Astrocyte (in vitro differentiated cells and primary cell): ENCODE results near the gene CAND2. TPM values are rescaled to one million over a fixed set of nuclear protein-coding genes. Genes with fewer than 3 reads are reported as not detected.

Experiments used
- DNase-seq: peaks from one replicate; pipeline ENCODE4 v3.0.0-alpha.2; 2010; ENCODE audit warnings: low read depth
- FAIRE-seq: peaks from 2 replicates; lab custom pipeline; 2011; peaks lifted over from hg19 to GRCh38; lab: Jason Lieb, UNC
- H2AFZ ChIP-seq: 2 replicates; pipeline ENCODE4 v1.6.0; 2012; ENCODE audit warnings: low read depth, low read length, inconsistent platforms
- H3K27ac ChIP-seq: 2 replicates; pipeline ENCODE4 v1.5.1; 2011; ENCODE audit warnings: low read depth, low read length, inconsistent platforms
- H3K27me3 ChIP-seq: 2 replicates; pipeline ENCODE4 v1.6.0; 2011; ENCODE audit warnings: low read length, inconsistent platforms; ENCODE audit not compliant: insufficient read depth
- H3K36me3 ChIP-seq: 2 replicates; pipeline ENCODE4 v1.5.1; 2011; ENCODE audit warnings: low read length, inconsistent platforms; ENCODE audit not compliant: insufficient read depth
- H3K4me1 ChIP-seq: 2 replicates; pipeline ENCODE4 v1.5.1; 2011; ENCODE audit warnings: low read length, inconsistent platforms; ENCODE audit not compliant: insufficient read depth
- H3K4me2 ChIP-seq: 2 replicates; pipeline ENCODE4 v1.6.0; 2012; ENCODE audit warnings: low read length, inconsistent platforms
- H3K4me3 ChIP-seq: 2 replicates; pipeline ENCODE4 v1.5.1; 2011; ENCODE audit warnings: low read depth, mild to moderate bottlenecking, low read length, inconsistent platforms; ENCODE audit not compliant: insufficient read depth
- H3K79me2 ChIP-seq: 2 replicates; pipeline ENCODE4 v1.6.0; 2012; ENCODE audit warnings: mild to moderate bottlenecking, low read length, inconsistent platforms; ENCODE audit not compliant: insufficient read depth
- H3K9ac ChIP-seq: 2 replicates; pipeline ENCODE4 v1.6.0; 2012; ENCODE audit warnings: mild to moderate bottlenecking, low read length, inconsistent platforms
- H3K9me3 ChIP-seq: 2 replicates; pipeline ENCODE4 v1.5.1; 2012; ENCODE audit warnings: low read depth, mild to moderate bottlenecking, low read length, inconsistent platforms; ENCODE audit not compliant: insufficient read depth
- H4K20me1 ChIP-seq: 2 replicates; pipeline ENCODE4 v1.6.0; 2012; ENCODE audit warnings: low read length, inconsistent platforms; ENCODE audit not compliant: insufficient read depth
- H3K27ac Mint-ChIP-seq: one replicate; pipeline ENCODE4 v1.8.0; 2021; ENCODE audit warnings: mild to moderate bottlenecking, mixed read lengths; ENCODE audit not compliant: unreplicated experiment
- H3K27me3 Mint-ChIP-seq: one replicate; pipeline ENCODE4 v1.8.0; 2021; ENCODE audit warnings: low read depth, mixed read lengths; ENCODE audit not compliant: unreplicated experiment
- H3K36me3 Mint-ChIP-seq: one replicate; pipeline ENCODE4 v1.8.0; 2021; ENCODE audit warnings: low read depth, mixed read lengths; ENCODE audit not compliant: unreplicated experiment
- H3K4me1 Mint-ChIP-seq: one replicate; pipeline ENCODE4 v1.8.0; 2021; ENCODE audit warnings: low read depth, mixed read lengths; ENCODE audit not compliant: unreplicated experiment
- H3K4me3 Mint-ChIP-seq: one replicate; pipeline ENCODE4 v1.8.0; 2021; ENCODE audit warnings: mild to moderate bottlenecking, moderate library complexity, mixed read lengths; ENCODE audit not compliant: unreplicated experiment
- H3K9me3 Mint-ChIP-seq: one replicate; pipeline ENCODE4 v1.8.0; 2021; ENCODE audit warnings: mild to moderate bottlenecking, mixed read lengths; ENCODE audit not compliant: unreplicated experiment
- CTCF ChIP-seq: IDR thresholded peaks from 2 replicates; pipeline ENCODE4 v1.5.1; 2011; ENCODE audit warnings: low read depth, mild to moderate bottlenecking, inconsistent platforms, low read length, moderate library complexity; ENCODE audit not compliant: insufficient read depth
- EZH2 ChIP-seq: IDR thresholded peaks from 2 replicates; pipeline ENCODE4 v1.6.1; 2012; ENCODE audit warnings: mild to moderate bottlenecking, low read length, inconsistent platforms; ENCODE audit not compliant: insufficient read depth
- total RNA-seq: library from RNA; stranded (reverse); gene quantifications from 2 replicates; pipeline ENCODE4 v1.2.1, GENCODE V29; 2021

The CAND2 gene
- total RNA-seq, 1 donor from 2014 or later, result 4.6 TPM

DNA sequence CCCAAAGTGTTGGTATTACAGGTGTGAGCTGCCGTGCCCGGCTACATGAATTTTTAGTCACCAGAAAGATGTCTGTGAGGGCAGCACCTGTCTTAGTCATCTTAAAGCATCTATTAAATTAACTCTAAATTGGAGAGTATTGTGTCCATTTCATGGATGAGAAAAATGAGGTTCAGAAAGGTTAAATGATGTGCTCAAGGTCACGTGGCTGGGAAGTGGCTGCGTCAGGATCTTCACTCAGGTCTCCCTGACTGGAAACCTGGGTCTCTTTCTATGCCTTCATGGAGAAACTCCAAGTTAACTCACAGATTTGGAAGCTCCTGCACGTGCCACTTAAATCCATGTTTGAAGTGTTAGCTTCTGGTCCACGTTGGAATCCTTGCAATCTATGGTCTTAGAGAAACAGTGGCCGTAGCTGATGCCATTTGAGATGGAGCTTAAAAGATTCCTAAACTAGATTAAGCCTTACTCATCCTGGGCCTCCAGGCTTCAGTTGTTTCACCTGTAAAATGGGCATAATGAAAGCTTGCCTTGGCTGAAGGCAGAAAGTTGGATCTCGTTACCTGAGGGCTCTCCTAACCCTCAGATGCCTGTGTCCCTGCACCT is 32.2 kb upstream of the CAND2 start:
- Mint-ChIP-seq H3K4me3 (no peak overlapping the region), H3K4me1 (peaks cover 15% of the 10 kb centered on the region), H3K27me3 (peaks cover 4% of the 10 kb centered on the region), H3K27ac (no peak overlapping the region), H3K9me3 (no peaks in the 10 kb centered on the region), H3K36me3 (no peaks in the 10 kb centered on the region)
- Histone ChIP-seq H4K20me1 (no peaks in the 10 kb centered on the region), H3K9me3 (no peaks in the 10 kb centered on the region), H3K9ac (no peak overlapping the region), H3K27me3 (no peaks in the 10 kb centered on the region), H3K36me3 (no peaks in the 10 kb centered on the region), H2AFZ (no peak overlapping the region), H3K4me1 (peaks cover 12% of the 10 kb centered on the region), H3K79me2 (no peaks in the 10 kb centered on the region), H3K4me2 (no peak overlapping the region), H3K27ac (no peak overlapping the region), H3K4me3 (no peak overlapping the region)
- TF ChIP-seq CTCF (no peak), EZH2 (no peak)
- FAIRE-seq, result no peak
- DNase-seq, result no peak

GRCh38 chr3:12766541-12766940 is 29.9 kb upstream of the CAND2 start:
- no peaks in the 10 kb centered on the region for H3K9me3 ChIP-seq
- DNase-seq (no peak), FAIRE-seq (no peak)
- Mint-ChIP-seq H3K27ac (peak overlapping the region; percentile 18), H3K4me1 (peaks cover 6% of the 10 kb centered on the region), H3K27me3 (no peaks in the 10 kb centered on the region), H3K36me3 (no peaks in the 10 kb centered on the region), H3K4me3 (no peak overlapping the region), H3K9me3 (no peaks in the 10 kb centered on the region)
- no peaks in the 10 kb centered on the region for H3K36me3 ChIP-seq
- H3K4me3 ChIP-seq, result no peak overlapping the region
- H3K4me2 ChIP-seq, result no peak overlapping the region
- no peak overlapping the region for H2AFZ ChIP-seq
- no peaks in the 10 kb centered on the region for H3K27me3 ChIP-seq
- peaks cover 8% of the 10 kb centered on the region for H3K4me1 ChIP-seq
- TF ChIP-seq EZH2 (no peak), CTCF (no peak)
- no peaks in the 10 kb centered on the region for H3K79me2 ChIP-seq
- H3K9ac ChIP-seq, result no peak overlapping the region
- H4K20me1 ChIP-seq, result no peaks in the 10 kb centered on the region
- no peak overlapping the region for H3K27ac ChIP-seq
